ENCODE measurements around the gene SRY. TPM values are rescaled to one million over a fixed set of nuclear protein-coding genes. Genes with fewer than 3 reads are reported as not detected.

SRY gene
- total RNA-seq, 1 experiment from 2014 or later = not detected

GRCh38 chrY:2789756-2790155 lies 2.3 kb upstream of the SRY start:
- CTCF ChIA-PET = no interaction called here
- no peaks in the 10 kb centered on the region for H3K27me3 Mint-ChIP-seq (ENCODE audit: unreplicated experiment)
- intact Hi-C loops (cut with micrococcal nuclease; ENCODE audit: unreplicated experiment) = no loop called here

GRCh38 chrY:2786876-2787512 lies 488 bp downstream of the SRY start:
- Mint-ChIP-seq H3K36me3 (ENCODE audit: insufficient read depth, unreplicated experiment) (no peaks in the 10 kb centered on the region), H3K4me1 (ENCODE audit: low read depth, unreplicated experiment) (no peaks in the 10 kb centered on the region), H3K27ac (ENCODE audit: unreplicated experiment) (no peak overlapping the region), H3K9me3 (ENCODE audit: low read depth, unreplicated experiment) (no peaks in the 10 kb centered on the region), H3K27me3 (ENCODE audit: unreplicated experiment) (no peaks in the 10 kb centered on the region), H3K4me3 (ENCODE audit: low read depth, unreplicated experiment) (no peak overlapping the region)
- no peak for DNase-seq
- TF ChIP-seq, protein P1, sequence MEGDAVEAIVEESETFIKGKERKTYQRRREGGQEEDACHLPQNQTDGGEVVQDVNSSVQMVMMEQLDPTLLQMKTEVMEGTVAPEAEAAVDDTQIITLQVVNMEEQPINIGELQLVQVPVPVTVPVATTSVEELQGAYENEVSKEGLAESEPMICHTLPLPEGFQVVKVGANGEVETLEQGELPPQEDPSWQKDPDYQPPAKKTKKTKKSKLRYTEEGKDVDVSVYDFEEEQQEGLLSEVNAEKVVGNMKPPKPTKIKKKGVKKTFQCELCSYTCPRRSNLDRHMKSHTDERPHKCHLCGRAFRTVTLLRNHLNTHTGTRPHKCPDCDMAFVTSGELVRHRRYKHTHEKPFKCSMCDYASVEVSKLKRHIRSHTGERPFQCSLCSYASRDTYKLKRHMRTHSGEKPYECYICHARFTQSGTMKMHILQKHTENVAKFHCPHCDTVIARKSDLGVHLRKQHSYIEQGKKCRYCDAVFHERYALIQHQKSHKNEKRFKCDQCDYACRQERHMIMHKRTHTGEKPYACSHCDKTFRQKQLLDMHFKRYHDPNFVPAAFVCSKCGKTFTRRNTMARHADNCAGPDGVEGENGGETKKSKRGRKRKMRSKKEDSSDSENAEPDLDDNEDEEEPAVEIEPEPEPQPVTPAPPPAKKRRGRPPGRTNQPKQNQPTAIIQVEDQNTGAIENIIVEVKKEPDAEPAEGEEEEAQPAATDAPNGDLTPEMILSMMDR (IDR thresholded peaks at IDR 0.05; ENCODE audit: unreplicated experiment) = no peak
- intact Hi-C loops (cut with micrococcal nuclease; ENCODE audit: unreplicated experiment) = no loop called here
- no TSS peak for BruUV-seq (replicated peaks)
- CTCF ChIA-PET = no interaction called here

More at GRCh38 chrY:2789756-2790155, 2.3 kb upstream of the SRY start:
- no TSS peak for BruUV-seq (replicated peaks)
- Mint-ChIP-seq H3K4me3 (ENCODE audit: low read depth, unreplicated experiment) (no peak overlapping the region), H3K27ac (ENCODE audit: unreplicated experiment) (no peak overlapping the region), H3K4me1 (ENCODE audit: low read depth, unreplicated experiment) (no peaks in the 10 kb centered on the region), H3K9me3 (ENCODE audit: low read depth, unreplicated experiment) (no peaks in the 10 kb centered on the region), H3K36me3 (ENCODE audit: insufficient read depth, unreplicated experiment) (no peaks in the 10 kb centered on the region)
- DNase-seq = no peak
- TF ChIP-seq, protein P1 (IDR thresholded peaks at IDR 0.05; ENCODE audit: unreplicated experiment) = no peak

Other genes with a start within 250 kb of the SRY start
- not detected in 2 replicates for gene RPS4Y1, start 53.9 kb upstream of the SRY start, total RNA-seq (2022)
- gene ZFY, start 147.7 kb upstream of the SRY start, total RNA-seq (2022) = not detected in 2 replicates

Measured in Calu3 (cell line).